Measurements from ENCODE around the gene USH1C.

GRCh38 chr11:17556999-17557398 is 12.8 kb upstream of the USH1C start:
- no peak for TF ChIP-seq EZH2phosphoT487 (IDR thresholded peaks at IDR 0.05; ENCODE audit: low read depth)
- TF ChIP-seq CTCF (IDR thresholded peaks at IDR 0.05; ENCODE audit: low read depth, low read length), result no peak

All from OCI-LY3 (cell line).